BJ (cell line): ENCODE data around the gene DTX4. TPM values are rescaled to one million over a fixed set of nuclear protein-coding genes. Genes with fewer than 3 reads are reported as not detected.

Experiments
- CTCF ChIA-PET: fragments of 350-600 bp; formaldehyde crosslinking; extraction: SDS; loops from one replicate; lab custom pipeline; 2021; ENCODE audit warnings: antibody characterized with exemption, inconsistent platforms; lab: Yijun Ruan, JAX
- POLR2A ChIA-PET: fragments of 300-600 bp; sonication (Branson Sonifier 250); formaldehyde crosslinking; extraction: SDS; loops from one replicate; lab custom pipeline; 2021; ENCODE audit warnings: antibody characterized with exemption; lab: Charles Lee
- DNase-seq: peaks from one replicate; pipeline ENCODE4 v3.0.0-alpha.2; 2011; ENCODE audit warnings: low read depth
- H3K27me3 ChIP-seq: 2 replicates; pipeline ENCODE4 v1.6.0; 2011; ENCODE audit warnings: low read length; ENCODE audit not compliant: control insufficient read depth, insufficient read depth
- H3K36me3 ChIP-seq: 2 replicates; pipeline ENCODE4 v1.5.1; 2011; ENCODE audit warnings: low read length; ENCODE audit not compliant: control insufficient read depth, insufficient read depth
- H3K4me3 ChIP-seq: 2 replicates; pipeline ENCODE4 v1.5.1; 2011; ENCODE audit warnings: low read depth, mild to moderate bottlenecking, control low read depth, low read length
- polyA plus RNA-seq: library from polyadenylated mRNA; depleted of rRNA; stranded (reverse); fragments of >200 nt; gene quantifications from 2 replicates; pipeline ENCODE4 v1.2.3, GENCODE V29; 2011
- TF ChIP-seq, protein P1 (sequence below): IDR thresholded peaks from 2 replicates; pipeline ENCODE4 v1.5.1; 2011; ENCODE audit warnings: low read depth, mild to moderate bottlenecking, control low read depth, inconsistent platforms, low read length, moderate library complexity; ENCODE audit not compliant: insufficient read depth

The DTX4 gene
- polyA plus RNA-seq, 1 experiment: 1.2 TPM

DNA sequence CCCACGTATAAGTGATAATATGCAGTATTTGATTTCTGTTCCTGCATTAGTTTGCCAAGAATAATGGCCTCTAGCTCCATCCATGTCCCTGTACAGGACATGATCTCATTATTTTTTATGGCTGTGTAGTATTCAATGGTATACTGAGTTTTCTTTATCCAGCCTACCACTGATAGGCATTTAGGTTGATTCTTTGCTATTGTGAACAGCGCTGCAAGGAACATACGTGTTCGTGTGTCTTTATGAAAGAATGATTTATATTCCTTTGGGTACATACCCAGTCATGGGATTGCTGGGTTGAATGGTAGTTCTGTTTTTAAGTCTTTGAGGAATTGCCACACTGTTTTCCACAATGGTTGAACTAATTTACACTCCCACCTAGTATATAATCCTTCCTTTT, 30.7 kb upstream of the DTX4 start:
- TF ChIP-seq, protein P1, sequence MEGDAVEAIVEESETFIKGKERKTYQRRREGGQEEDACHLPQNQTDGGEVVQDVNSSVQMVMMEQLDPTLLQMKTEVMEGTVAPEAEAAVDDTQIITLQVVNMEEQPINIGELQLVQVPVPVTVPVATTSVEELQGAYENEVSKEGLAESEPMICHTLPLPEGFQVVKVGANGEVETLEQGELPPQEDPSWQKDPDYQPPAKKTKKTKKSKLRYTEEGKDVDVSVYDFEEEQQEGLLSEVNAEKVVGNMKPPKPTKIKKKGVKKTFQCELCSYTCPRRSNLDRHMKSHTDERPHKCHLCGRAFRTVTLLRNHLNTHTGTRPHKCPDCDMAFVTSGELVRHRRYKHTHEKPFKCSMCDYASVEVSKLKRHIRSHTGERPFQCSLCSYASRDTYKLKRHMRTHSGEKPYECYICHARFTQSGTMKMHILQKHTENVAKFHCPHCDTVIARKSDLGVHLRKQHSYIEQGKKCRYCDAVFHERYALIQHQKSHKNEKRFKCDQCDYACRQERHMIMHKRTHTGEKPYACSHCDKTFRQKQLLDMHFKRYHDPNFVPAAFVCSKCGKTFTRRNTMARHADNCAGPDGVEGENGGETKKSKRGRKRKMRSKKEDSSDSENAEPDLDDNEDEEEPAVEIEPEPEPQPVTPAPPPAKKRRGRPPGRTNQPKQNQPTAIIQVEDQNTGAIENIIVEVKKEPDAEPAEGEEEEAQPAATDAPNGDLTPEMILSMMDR: no peak
- Histone ChIP-seq H3K4me3 (no peak overlapping the region), H3K27me3 (no peaks in the 10 kb centered on the region), H3K36me3 (peaks cover 1% of the 10 kb centered on the region; the same call in 1 of the 2 replicates)
- POLR2A ChIA-PET: no interaction called here
- CTCF ChIA-PET: interaction anchor here (1.5 to 6.6 kb wide), 2 partner anchors 16 to 43 kb away, joined by 3 to 56 read pairs; no protein-coding TSS in a partner anchor
- no peak for DNase-seq

DNA sequence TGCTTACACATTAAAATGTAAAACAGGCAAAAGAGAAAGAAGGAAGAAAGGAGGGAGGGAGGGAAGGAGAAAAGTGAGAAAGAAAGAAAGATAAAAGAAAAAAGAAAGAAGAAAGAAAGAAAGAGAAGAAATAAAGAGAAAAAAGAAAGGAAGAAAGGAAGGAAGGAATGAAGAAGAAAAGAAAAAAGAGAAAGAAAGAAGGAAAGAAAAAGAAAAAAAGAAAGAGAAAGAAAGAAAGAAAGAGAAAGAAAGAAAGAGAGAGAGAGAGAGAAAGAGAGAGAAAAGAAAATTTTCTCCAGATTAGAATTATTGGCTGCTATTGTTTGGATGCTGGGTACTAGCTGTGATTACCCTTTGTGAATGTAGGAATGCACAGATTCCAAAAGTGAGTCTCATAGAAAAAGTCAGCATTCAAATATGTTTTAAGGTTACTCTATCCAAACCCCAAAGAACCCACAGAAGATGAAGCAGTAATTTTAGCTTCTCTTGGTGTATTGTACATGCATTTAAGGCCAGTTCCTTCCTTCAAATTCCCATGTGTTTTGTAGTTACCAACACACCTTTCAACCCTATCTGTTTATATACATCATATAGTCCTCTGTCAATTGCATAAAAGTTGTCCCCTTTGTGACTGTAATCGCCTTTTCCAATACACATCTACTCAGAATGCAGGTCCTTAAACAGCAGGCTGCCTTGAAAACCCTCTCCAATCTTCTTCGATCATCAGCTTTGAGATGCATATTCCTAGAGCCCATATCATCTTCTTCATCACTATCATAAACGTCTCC, 30.1 kb upstream of the DTX4 start:
- TF ChIP-seq, protein P1: no peak
- ChIA-PET CTCF (interaction anchor here (0.8 to 6.6 kb wide), 11 partner anchors 9 to 565 kb away, joined by 3 to 56 read pairs (median 3); partner anchors contain the start of gene DTX4), POLR2A (interaction anchor here (0.6 to 0.7 kb wide), 2 partner anchors 46 to 1909 kb away, joined by 4 to 6 read pairs; no protein-coding TSS in a partner anchor)
- H3K36me3 ChIP-seq: peaks cover 1% of the 10 kb centered on the region; the same call in 1 of the 2 replicates
- H3K27me3 ChIP-seq: no peaks in the 10 kb centered on the region
- DNase-seq: no peak
- H3K4me3 ChIP-seq: peak overlapping the region; percentile 98

DNA sequence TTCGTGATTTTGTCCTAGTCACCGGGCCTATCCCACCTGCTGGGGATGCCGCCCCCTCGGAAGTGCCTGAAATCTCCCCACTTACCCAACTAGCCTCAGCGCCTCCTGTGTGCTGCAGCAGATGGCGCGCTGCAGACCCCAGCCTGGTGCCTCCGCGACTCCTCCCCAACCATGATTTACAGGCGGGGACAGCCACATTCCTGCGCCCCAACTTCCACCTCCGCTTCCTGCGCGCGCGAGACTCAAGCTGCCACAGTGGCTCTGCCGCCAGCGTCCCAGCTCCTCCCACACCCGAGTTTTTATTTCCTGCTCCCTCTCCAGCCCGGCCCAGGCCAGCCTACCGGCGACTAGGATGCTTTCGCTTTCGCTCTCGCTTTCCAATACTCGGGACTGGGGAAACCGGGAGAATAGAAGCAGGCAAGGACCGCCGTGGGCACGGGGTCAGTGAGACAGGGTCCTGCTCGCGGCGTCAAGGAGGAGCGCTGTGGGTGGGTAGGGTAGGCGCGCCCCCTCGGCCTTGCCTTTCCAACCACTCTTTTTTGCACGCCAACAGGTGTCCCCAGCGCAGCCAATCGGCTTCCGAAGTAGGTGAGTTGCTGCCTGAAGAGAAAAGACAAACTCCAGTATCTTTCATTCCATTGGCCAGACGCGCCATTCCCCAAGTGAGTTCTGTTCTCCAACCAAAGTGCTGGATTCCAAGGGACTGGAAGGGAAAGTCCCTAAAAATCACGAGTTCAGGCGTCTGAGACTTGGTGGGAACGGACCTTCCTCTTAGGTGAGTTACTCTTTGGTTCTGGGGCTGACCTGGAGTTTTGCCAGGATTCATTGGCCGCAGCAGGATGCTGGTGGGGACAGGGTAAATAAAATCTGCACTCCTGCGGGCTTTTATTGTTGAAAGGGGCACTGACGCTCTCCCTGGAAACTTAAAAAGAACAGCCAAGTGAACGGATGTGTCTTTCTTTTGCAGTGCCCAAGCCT, 29.1 kb upstream of the DTX4 start, which contains the start of gene FAM111A:
TSS of gene FAM111A (plus strand) at position 327 of the 978 bp plus-strand sequence. CDS start 6,017 bp downstream, outside the sequence.
- POLR2A ChIA-PET: interaction anchor here (0.7 kb wide), 1 partner anchor 45 kb away, joined by 6 read pairs; no protein-coding TSS in a partner anchor
- H3K36me3 ChIP-seq: no peaks in the 10 kb centered on the region

DNA sequence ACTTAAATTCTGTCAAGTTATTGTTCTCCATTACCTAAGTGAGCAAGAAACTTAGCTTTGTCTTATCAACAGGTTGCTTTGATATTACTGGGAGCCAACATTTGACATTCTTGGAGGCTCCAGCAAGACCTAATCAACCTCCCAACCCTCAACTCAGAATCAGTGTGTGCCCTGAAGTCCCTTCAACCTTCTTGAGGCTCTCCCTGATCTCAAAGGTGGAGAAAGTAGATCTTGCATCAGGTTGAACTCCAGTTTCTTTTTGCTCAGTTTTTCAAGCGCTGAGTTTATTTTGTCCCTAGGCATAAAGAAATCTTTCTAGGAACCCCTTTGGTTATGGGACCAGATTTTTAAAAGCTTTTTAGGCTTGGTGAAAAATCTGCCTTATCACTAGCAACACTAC, 27.8 kb upstream of the DTX4 start:
- Histone ChIP-seq H3K36me3 (no peaks in the 10 kb centered on the region), H3K4me3 (peak overlapping the region; percentile 46), H3K27me3 (no peaks in the 10 kb centered on the region)
- TF ChIP-seq, protein P1: no peak
- CTCF ChIA-PET: interaction anchor here (1.2 to 6.6 kb wide), 3 partner anchors 8 to 28 kb away, joined by 4 to 56 read pairs (median 16); partner anchors contain the start of gene DTX4
- DNase-seq: no peak
- POLR2A ChIA-PET: interaction anchor here (0.9 kb wide), 1 partner anchor 38 kb away, joined by 3 read pairs; no protein-coding TSS in a partner anchor

More for the DNA sequence above, 29.1 kb upstream of the DTX4 start, which contains the start of gene FAM111A:
- DNase-seq: peak; percentile 35
- TF ChIP-seq, protein P1: peak; percentile 32; the same call in 1 of the 2 replicates
- CTCF ChIA-PET: interaction anchor here (0.7 to 6.6 kb wide), 11 partner anchors 8 to 565 kb away, joined by 3 to 56 read pairs (median 3); partner anchors contain the start of gene DTX4
- H3K27me3 ChIP-seq: no peaks in the 10 kb centered on the region
- H3K4me3 ChIP-seq: peak within 1 kb of the TSS; percentile 98
